SK-N-MC (cell line): Measurements from ENCODE around the gene PAGE2B.

Source experiments
- EZH2 ChIP-seq: fragments of 200-600 bp; sonication (generic); IDR thresholded peaks from one replicate; pipeline ENCODE4 v1.6.1; 2017; ENCODE audit warnings: antibody characterized with exemption
- FOXP2 ChIP-seq: optimal IDR thresholded peaks from 2 replicates; pipeline ENCODE3; 2011; ENCODE audit warnings: mild to moderate bottlenecking, moderate library complexity; ENCODE audit not compliant: insufficient read depth; ENCODE audit errors: extremely low read length, control extremely low read depth
- POLR2AphosphoS5 ChIP-seq: IDR thresholded peaks from 2 replicates; pipeline ENCODE4 v1.6.1; 2012; ENCODE audit warnings: mild to moderate bottlenecking, low read depth, low read length, borderline replicate concordance

DNA sequence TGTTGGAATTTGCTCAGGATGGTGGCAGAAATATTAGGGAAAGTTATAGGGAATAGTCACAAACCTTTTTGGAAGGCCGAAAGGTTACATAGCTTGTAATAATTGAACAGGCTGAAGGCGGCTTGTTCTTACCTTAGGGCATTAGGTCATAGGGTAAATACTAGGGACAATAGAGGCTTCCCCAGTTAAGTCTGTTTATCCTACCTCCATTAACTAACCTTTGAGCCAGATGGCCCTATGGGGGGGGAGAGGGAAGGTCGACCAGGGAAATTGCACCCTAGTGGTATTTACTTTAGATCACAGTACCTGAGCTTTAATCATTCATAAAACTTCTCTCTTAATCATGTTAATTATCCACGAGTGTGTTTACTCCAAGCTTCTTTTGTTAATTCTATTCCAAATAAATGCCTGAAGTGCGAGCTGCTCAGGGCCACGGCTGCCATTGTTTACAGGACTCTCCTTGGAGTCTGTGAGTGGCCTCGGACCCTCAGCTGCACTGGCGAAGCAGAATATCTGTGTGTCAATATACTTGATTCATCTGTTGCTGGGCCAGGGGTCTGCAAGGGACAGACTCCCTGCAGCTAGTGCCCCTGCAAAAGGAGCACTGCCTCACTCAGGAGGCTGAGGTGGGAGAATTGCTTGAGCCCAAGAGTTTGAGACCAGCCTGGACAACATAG is 36.9 kb downstream of the PAGE2B start:
- no peak for TF ChIP-seq EZH2
- no peak for TF ChIP-seq POLR2AphosphoS5
- no peak for TF ChIP-seq FOXP2
